ENCODE data around the gene TCF7L1.

The TCF7L1 gene

GRCh38 chr2:85162746-85163301 lies 29.6 kb downstream of the TCF7L1 start:
- H3K9me3 ChIP-seq (ENCODE audit: control insufficient read depth, insufficient read depth, low read length), result no peaks in the 10 kb centered on the region
- H3K36me3 ChIP-seq (ENCODE audit: control insufficient read depth, low read length), result no peaks in the 10 kb centered on the region
- no peaks in the 10 kb centered on the region for H3F3A ChIP-seq (ENCODE audit: control insufficient read depth, insufficient read depth)
- TF ChIP-seq CTCF (IDR thresholded peaks at IDR 0.05; ENCODE audit: low read depth, low read length, poor library complexity, severe bottlenecking) (no peak), EZH2phosphoT487 (IDR thresholded peaks at IDR 0.05; ENCODE audit: borderline replicate concordance, low read length) (no peak)
- H3K27me3 ChIP-seq (ENCODE audit: control insufficient read depth, low read length), result no peaks in the 10 kb centered on the region
- H3K4me3 ChIP-seq (ENCODE audit: low read length), result no peak overlapping the region
- H3K4me1 ChIP-seq (ENCODE audit: control insufficient read depth, low read length), result no peaks in the 10 kb centered on the region
- H3K9me2 ChIP-seq (replicated peaks; ENCODE audit: control insufficient read depth, low read length), result no peaks in the 10 kb centered on the region
- no peaks in the 10 kb centered on the region for H3K79me2 ChIP-seq (ENCODE audit: control insufficient read depth, low read length)
- no peak overlapping the region for H3K4me2 ChIP-seq (ENCODE audit: low read length)
- H3K27ac ChIP-seq (ENCODE audit: low read depth, low read length), result no peak overlapping the region
- H4K20me1 ChIP-seq (ENCODE audit: control insufficient read depth, insufficient read depth, low read depth, low read length), result no peaks in the 10 kb centered on the region

GRCh38 chr2:85163675-85164074 lies 30.5 kb downstream of the TCF7L1 start:
- no peaks in the 10 kb centered on the region for H3K9me2 ChIP-seq (replicated peaks; ENCODE audit: control insufficient read depth, low read length)
- H3K4me1 ChIP-seq (ENCODE audit: control insufficient read depth, low read length), result no peaks in the 10 kb centered on the region
- H3K79me2 ChIP-seq (ENCODE audit: control insufficient read depth, low read length), result no peaks in the 10 kb centered on the region
- H4K20me1 ChIP-seq (ENCODE audit: control insufficient read depth, insufficient read depth, low read depth, low read length), result no peaks in the 10 kb centered on the region
- no peak overlapping the region for H3K4me2 ChIP-seq (ENCODE audit: low read length)
- no peak overlapping the region for H3K4me3 ChIP-seq (ENCODE audit: low read length)
- no peak overlapping the region for H3K27ac ChIP-seq (ENCODE audit: low read depth, low read length)
- H3F3A ChIP-seq (ENCODE audit: control insufficient read depth, insufficient read depth), result no peaks in the 10 kb centered on the region
- no peak for TF ChIP-seq EZH2phosphoT487 (IDR thresholded peaks at IDR 0.05; ENCODE audit: borderline replicate concordance, low read length)
- no peak for TF ChIP-seq CTCF (IDR thresholded peaks at IDR 0.05; ENCODE audit: low read depth, low read length, poor library complexity, severe bottlenecking)
- no peaks in the 10 kb centered on the region for H3K27me3 ChIP-seq (ENCODE audit: control insufficient read depth, low read length)
- H3K9me3 ChIP-seq (ENCODE audit: control insufficient read depth, insufficient read depth, low read length), result no peaks in the 10 kb centered on the region
- H3K36me3 ChIP-seq (ENCODE audit: control insufficient read depth, low read length), result no peaks in the 10 kb centered on the region

- no peaks in the 10 kb centered on the region for H3K9me3 ChIP-seq (ENCODE audit: control insufficient read depth, insufficient read depth, low read length)
- no peak overlapping the region for H3K4me3 ChIP-seq (ENCODE audit: low read length)
- no peaks in the 10 kb centered on the region for H3K4me1 ChIP-seq (ENCODE audit: control insufficient read depth, low read length)
- no peaks in the 10 kb centered on the region for H3F3A ChIP-seq (ENCODE audit: control insufficient read depth, insufficient read depth)
- no peaks in the 10 kb centered on the region for H3K27me3 ChIP-seq (ENCODE audit: control insufficient read depth, low read length)
- H3K27ac ChIP-seq (ENCODE audit: low read depth, low read length), result no peak overlapping the region
- TF ChIP-seq EZH2phosphoT487 (IDR thresholded peaks at IDR 0.05; ENCODE audit: borderline replicate concordance, low read length), result no peak
- TF ChIP-seq CTCF (IDR thresholded peaks at IDR 0.05; ENCODE audit: low read depth, low read length, poor library complexity, severe bottlenecking), result no peak
- H3K4me2 ChIP-seq (ENCODE audit: low read length), result no peak overlapping the region
- no peaks in the 10 kb centered on the region for H3K36me3 ChIP-seq (ENCODE audit: control insufficient read depth, low read length)
- H4K20me1 ChIP-seq (ENCODE audit: control insufficient read depth, insufficient read depth, low read depth, low read length), result no peaks in the 10 kb centered on the region
- H3K79me2 ChIP-seq (ENCODE audit: control insufficient read depth, low read length), result no peaks in the 10 kb centered on the region
- H3K9me2 ChIP-seq (replicated peaks; ENCODE audit: control insufficient read depth, low read length), result no peaks in the 10 kb centered on the region
Observed at GRCh38 chr2:85164145-85164569, 31.0 kb downstream of the TCF7L1 start.
